DND-41 (cell line): Measurements from ENCODE around the gene BCKDK.

Source experiments
- ATAC-seq: fragments of 200-7000 bp; cut with Tn5 transposase; 3 replicates; pipeline ENCODE4 v1.9.1; 2021; ENCODE audit warnings: low read depth; ENCODE audit not compliant: insufficient read depth
- DNase-seq: peaks from one replicate; pipeline ENCODE4 v3.0.0-alpha.2; 2020
- H2AFZ ChIP-seq: 2 replicates; pipeline ENCODE4 v1.6.0; 2012; ENCODE audit warnings: low read depth, low read length
- H3K27ac ChIP-seq: 2 replicates; pipeline ENCODE4 v1.5.1; 2012; ENCODE audit warnings: low read length, inconsistent platforms
- H3K27me3 ChIP-seq: fragments of 200-600 bp; sonication (generic); 2 replicates; pipeline ENCODE4 v1.6.0; 2012; ENCODE audit warnings: low read length, mild to moderate bottlenecking, inconsistent platforms; ENCODE audit not compliant: insufficient read depth, poor library complexity
- H3K36me3 ChIP-seq: 2 replicates; pipeline ENCODE4 v1.5.1; 2012; ENCODE audit warnings: low read length, inconsistent platforms; ENCODE audit not compliant: insufficient read depth
- H3K4me1 ChIP-seq: 2 replicates; pipeline ENCODE4 v1.5.1; 2012; ENCODE audit warnings: mild to moderate bottlenecking, low read length; ENCODE audit not compliant: insufficient read depth
- H3K4me2 ChIP-seq: 2 replicates; pipeline ENCODE4 v1.6.0; 2012; ENCODE audit warnings: mild to moderate bottlenecking, moderate library complexity, low read length, inconsistent platforms; ENCODE audit not compliant: insufficient read depth
- H3K4me3 ChIP-seq, 2 experiments: fragments of 200-600 bp in 1 of 2; shearing (Covaris generic) in 1 of 2; 2 replicates each; pipeline ENCODE4 v1.5.1; 2012 to 2016; ENCODE audit warnings: inconsistent platforms in 2 of 2, low read length in 2 of 2, mild to moderate bottlenecking in 2 of 2, low read depth in 1 of 2, moderate library complexity in 1 of 2
- H3K79me2 ChIP-seq: 2 replicates; pipeline ENCODE4 v1.6.0; 2012; ENCODE audit warnings: low read length, inconsistent platforms; ENCODE audit not compliant: insufficient read depth
- H3K9ac ChIP-seq: 2 replicates; pipeline ENCODE4 v1.6.0; 2012; ENCODE audit warnings: low read depth, mild to moderate bottlenecking, inconsistent platforms, low read length, moderate library complexity
- H3K9me3 ChIP-seq: 2 replicates; pipeline ENCODE4 v1.5.1; 2012; ENCODE audit warnings: low read length, moderate library complexity, mild to moderate bottlenecking, inconsistent platforms; ENCODE audit not compliant: insufficient read depth, severe bottlenecking
- H4K20me1 ChIP-seq: 2 replicates; pipeline ENCODE4 v1.6.0; 2012; ENCODE audit warnings: low read length; ENCODE audit not compliant: insufficient read depth
- CTCF ChIP-seq: IDR thresholded peaks from 2 replicates; pipeline ENCODE4 v1.5.1; 2012; ENCODE audit warnings: borderline replicate concordance, low read length, moderate library complexity, mild to moderate bottlenecking; ENCODE audit not compliant: poor library complexity, severe bottlenecking; ENCODE audit errors: extremely low read depth
- EZH2 ChIP-seq: IDR thresholded peaks from 3 replicates; pipeline ENCODE4 v1.6.1; 2012; ENCODE audit warnings: borderline replicate concordance, low read depth, mild to moderate bottlenecking, moderate library complexity, low read length, inconsistent platforms; ENCODE audit not compliant: severe bottlenecking

BCKDK gene

GRCh38 chr16:31108794-31109558 is 790 bp downstream of the BCKDK start:
- DNase-seq (no peak), ATAC-seq (no peak)
- H3K4me3 ChIP-seq = peak overlapping the region; percentile 74 to 83
- peak overlapping the region; percentile 92; the same call in 1 of the 2 replicates for H2AFZ ChIP-seq
- no peaks in the 10 kb centered on the region for H4K20me1 ChIP-seq
- peaks cover 42% of the 10 kb centered on the region for H3K36me3 ChIP-seq
- peaks cover 19% of the 10 kb centered on the region for H3K79me2 ChIP-seq
- H3K9me3 ChIP-seq = no peaks in the 10 kb centered on the region
- no peaks in the 10 kb centered on the region for H3K27me3 ChIP-seq
- H3K4me1 ChIP-seq = peaks cover 25% of the 10 kb centered on the region
- TF ChIP-seq CTCF (no peak), EZH2 (no peak)
- H3K9ac ChIP-seq = peak overlapping the region; percentile 85
- peak overlapping the region; percentile 87 for H3K4me2 ChIP-seq
- H3K27ac ChIP-seq = peak overlapping the region; percentile 71

- no peaks in the 10 kb centered on the region for H4K20me1 ChIP-seq
- H3K27me3 ChIP-seq = no peaks in the 10 kb centered on the region
- H3K9me3 ChIP-seq = no peaks in the 10 kb centered on the region
- H2AFZ ChIP-seq = no peak overlapping the region
- H3K4me3 ChIP-seq = peak overlapping the region in 1 of 2 experiments; percentile 74; a peak in 2 of 4 replicates
- ATAC-seq (no peak), DNase-seq (no peak)
- peaks cover 25% of the 10 kb centered on the region for H3K4me1 ChIP-seq
- no peak for TF ChIP-seq CTCF
- TF ChIP-seq EZH2 = no peak
- peak overlapping the region; percentile 85; the same call in 1 of the 2 replicates for H3K9ac ChIP-seq
- no peak overlapping the region for H3K27ac ChIP-seq
- H3K79me2 ChIP-seq = peaks cover 19% of the 10 kb centered on the region
- H3K4me2 ChIP-seq = peak overlapping the region; percentile 87
- H3K36me3 ChIP-seq = peaks cover 42% of the 10 kb centered on the region
Observed at GRCh38 chr16:31109622-31110021, 1.4 kb downstream of the BCKDK start.

GRCh38 chr16:31110106-31111034 is 2.2 kb downstream of the BCKDK start:
- no peak overlapping the region for H3K27ac ChIP-seq
- no peaks in the 10 kb centered on the region for H3K9me3 ChIP-seq
- peaks cover 19% of the 10 kb centered on the region for H3K79me2 ChIP-seq
- H3K27me3 ChIP-seq = no peaks in the 10 kb centered on the region
- no peaks in the 10 kb centered on the region for H4K20me1 ChIP-seq
- TF ChIP-seq EZH2 (no peak), CTCF (no peak)
- peaks cover 42% of the 10 kb centered on the region for H3K36me3 ChIP-seq
- peak overlapping the region in 1 of 2 experiments; percentile 74; a peak in 1 of 4 replicates for H3K4me3 ChIP-seq
- H3K4me1 ChIP-seq = peaks cover 25% of the 10 kb centered on the region
- ATAC-seq = no peak
- 0 out of 2 replicates have a peak overlapping the region, but pooled peaks have one; percentile 85 for H3K9ac ChIP-seq
- H2AFZ ChIP-seq = no peak overlapping the region
- H3K4me2 ChIP-seq = peak overlapping the region; percentile 87; the same call in 1 of the 2 replicates
- DNase-seq = no peak
